Epithelial cell of prostate (primary cell): ENCODE results near the gene EARS2.
"Not testable (repeated sequence)": the region's sequence is repeated elsewhere in the genome, so short reads cannot be mapped to it uniquely, and the experiment has no call there.

ENCODE experiments used
- DNase-seq: peaks from one replicate; pipeline ENCODE4 v3.0.0-alpha.2; 2011; ENCODE audit warnings: low read depth, low spot score
- H3K27ac ChIP-seq: fragments of 450-650 bp; 2 replicates; pipeline ENCODE4 v1.5.1; 2017; ENCODE audit warnings: mild to moderate bottlenecking

The EARS2 gene

GRCh38 chr16:23570992-23571632, 14.0 kb upstream of the EARS2 start:
- no peak overlapping the region for H3K27ac ChIP-seq
- DNase-seq: no peak

- no peak overlapping the region for H3K27ac ChIP-seq
- DNase-seq: no peak
Measured at GRCh38 chr16:23567602-23568001, 10.5 kb upstream of the EARS2 start.

- no peak for DNase-seq
- no peak overlapping the region for H3K27ac ChIP-seq
Measured at GRCh38 chr16:23566724-23567123, 9.6 kb upstream of the EARS2 start.

- no peak for DNase-seq
Measured at GRCh38 chr16:23564575-23565363, 7.6 kb upstream of the EARS2 start.

GRCh38 chr16:23563186-23563585, 6.0 kb upstream of the EARS2 start:
- no peak overlapping the region for H3K27ac ChIP-seq
- DNase-seq: no peak

More at GRCh38 chr16:23564575-23565363, 7.6 kb upstream of the EARS2 start:
- no peak overlapping the region for H3K27ac ChIP-seq

GRCh38 chr16:23562505-23562904, 5.4 kb upstream of the EARS2 start:
- no peak overlapping the region for H3K27ac ChIP-seq
- DNase-seq: no peak

- H3K27ac ChIP-seq: no peak overlapping the region
- no peak for DNase-seq
Measured at GRCh38 chr16:23561586-23561985, 4.4 kb upstream of the EARS2 start.

- no peak for DNase-seq
- H3K27ac ChIP-seq: peak overlapping the region; percentile 76
Measured at GRCh38 chr16:23557779-23558702, 891 bp upstream of the EARS2 start.

GRCh38 chr16:23554536-23554935, 2.6 kb downstream of the EARS2 start:
- no peak overlapping the region for H3K27ac ChIP-seq
- no peak for DNase-seq

- DNase-seq: no peak
- H3K27ac ChIP-seq: no peak overlapping the region
Measured at GRCh38 chr16:23552161-23552560, 5.0 kb downstream of the EARS2 start.

- H3K27ac ChIP-seq: no peak overlapping the region
- no peak for DNase-seq
Measured at GRCh38 chr16:23549938-23550337, 7.2 kb downstream of the EARS2 start.

GRCh38 chr16:23544436-23544835, 12.7 kb downstream of the EARS2 start:
- no peak for DNase-seq
- no peak overlapping the region for H3K27ac ChIP-seq

- DNase-seq: not testable (repeated sequence)
- H3K27ac ChIP-seq: peak overlapping the region; percentile 82
Measured at GRCh38 chr16:23540817-23541178, 16.4 kb downstream of the EARS2 start.

GRCh38 chr16:23539984-23540816, 16.9 kb downstream of the EARS2 start:
- no peak for DNase-seq
- peak overlapping the region; percentile 82 for H3K27ac ChIP-seq

- peak overlapping the region; percentile 82 for H3K27ac ChIP-seq
- DNase-seq: no peak
Measured at GRCh38 chr16:23538919-23539278, 18.3 kb downstream of the EARS2 start.

- peak overlapping the region; percentile 82 for H3K27ac ChIP-seq
- DNase-seq: no peak
Measured at GRCh38 chr16:23537390-23537789, 19.8 kb downstream of the EARS2 start.

GRCh38 chr16:23535901-23536300, 21.2 kb downstream of the EARS2 start:
- no peak for DNase-seq

GRCh38 chr16:23534868-23535860, 22.0 kb downstream of the EARS2 start:
- peak overlapping the region; percentile 82 for H3K27ac ChIP-seq
- DNase-seq: no peak

More at GRCh38 chr16:23535901-23536300, 21.2 kb downstream of the EARS2 start:
- peak overlapping the region; percentile 82 for H3K27ac ChIP-seq

- DNase-seq: no peak
Measured at GRCh38 chr16:23532448-23532847, 24.7 kb downstream of the EARS2 start.

More at GRCh38 chr16:23532448-23532847, 24.7 kb downstream of the EARS2 start:
- H3K27ac ChIP-seq: no peak overlapping the region
